GM19238 (cell line): Measurements from ENCODE around the gene VAV3.
"Not testable (repeated sequence)": the region's sequence is repeated elsewhere in the genome, so short reads cannot be mapped to it uniquely, and the experiment has no call there.

Experiments used
- DNase-seq: peaks from one replicate; pipeline ENCODE4 v3.0.0; 2011; ENCODE audit warnings: low spot score; ENCODE audit not compliant: insufficient read length

VAV3 gene, protein sequence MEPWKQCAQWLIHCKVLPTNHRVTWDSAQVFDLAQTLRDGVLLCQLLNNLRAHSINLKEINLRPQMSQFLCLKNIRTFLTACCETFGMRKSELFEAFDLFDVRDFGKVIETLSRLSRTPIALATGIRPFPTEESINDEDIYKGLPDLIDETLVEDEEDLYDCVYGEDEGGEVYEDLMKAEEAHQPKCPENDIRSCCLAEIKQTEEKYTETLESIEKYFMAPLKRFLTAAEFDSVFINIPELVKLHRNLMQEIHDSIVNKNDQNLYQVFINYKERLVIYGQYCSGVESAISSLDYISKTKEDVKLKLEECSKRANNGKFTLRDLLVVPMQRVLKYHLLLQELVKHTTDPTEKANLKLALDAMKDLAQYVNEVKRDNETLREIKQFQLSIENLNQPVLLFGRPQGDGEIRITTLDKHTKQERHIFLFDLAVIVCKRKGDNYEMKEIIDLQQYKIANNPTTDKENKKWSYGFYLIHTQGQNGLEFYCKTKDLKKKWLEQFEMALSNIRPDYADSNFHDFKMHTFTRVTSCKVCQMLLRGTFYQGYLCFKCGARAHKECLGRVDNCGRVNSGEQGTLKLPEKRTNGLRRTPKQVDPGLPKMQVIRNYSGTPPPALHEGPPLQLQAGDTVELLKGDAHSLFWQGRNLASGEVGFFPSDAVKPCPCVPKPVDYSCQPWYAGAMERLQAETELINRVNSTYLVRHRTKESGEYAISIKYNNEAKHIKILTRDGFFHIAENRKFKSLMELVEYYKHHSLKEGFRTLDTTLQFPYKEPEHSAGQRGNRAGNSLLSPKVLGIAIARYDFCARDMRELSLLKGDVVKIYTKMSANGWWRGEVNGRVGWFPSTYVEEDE

DNA sequence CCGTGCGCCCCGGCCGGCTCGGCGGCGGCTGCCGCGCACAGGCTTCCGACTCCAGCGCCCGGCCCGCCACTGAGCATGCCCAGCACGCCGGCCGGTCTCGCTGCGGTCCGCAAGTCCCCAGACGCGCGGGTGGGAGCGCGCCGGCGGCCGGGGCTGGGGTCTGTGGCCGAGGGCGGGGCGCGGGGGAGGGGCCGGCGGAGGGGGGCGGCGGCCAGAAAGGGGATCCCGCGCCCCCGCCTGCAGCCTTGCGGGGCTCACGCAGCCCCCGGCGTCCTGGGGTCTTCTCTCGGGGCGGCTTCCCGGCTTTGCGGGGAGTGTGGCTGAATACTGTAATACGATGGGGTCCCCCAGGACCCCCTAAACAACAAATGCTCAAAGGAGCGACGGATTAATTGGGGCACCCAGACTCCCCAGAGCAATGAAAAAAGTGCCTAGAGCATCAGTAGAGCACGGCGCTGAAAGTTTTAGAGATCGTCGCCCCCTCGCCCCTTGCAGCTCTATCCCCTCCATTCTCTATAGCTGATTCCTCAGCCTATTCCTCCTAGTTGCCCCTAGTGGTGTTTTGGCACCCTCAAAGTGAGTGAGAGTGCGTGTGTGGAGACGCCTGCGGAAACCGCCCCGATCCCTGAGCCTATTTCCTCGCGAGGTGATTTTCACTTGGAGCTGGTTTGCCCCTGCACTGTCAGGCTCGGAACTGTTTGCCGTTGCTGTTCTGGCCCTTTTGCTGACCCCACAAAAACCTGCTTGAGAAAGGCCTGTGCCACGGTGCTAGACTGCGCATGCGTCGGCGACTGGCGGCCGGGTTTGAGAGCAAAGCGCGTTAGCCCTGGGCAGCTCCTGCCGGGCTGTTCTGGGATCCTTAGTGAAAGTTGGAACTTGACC, at the start of gene VAV3:
Gene VAV3, minus strand, starts transcription at position 71 of the 882 bp plus-strand sequence. CDS start 311 bp downstream, outside the sequence.
- DNase-seq: no peak

DNA sequence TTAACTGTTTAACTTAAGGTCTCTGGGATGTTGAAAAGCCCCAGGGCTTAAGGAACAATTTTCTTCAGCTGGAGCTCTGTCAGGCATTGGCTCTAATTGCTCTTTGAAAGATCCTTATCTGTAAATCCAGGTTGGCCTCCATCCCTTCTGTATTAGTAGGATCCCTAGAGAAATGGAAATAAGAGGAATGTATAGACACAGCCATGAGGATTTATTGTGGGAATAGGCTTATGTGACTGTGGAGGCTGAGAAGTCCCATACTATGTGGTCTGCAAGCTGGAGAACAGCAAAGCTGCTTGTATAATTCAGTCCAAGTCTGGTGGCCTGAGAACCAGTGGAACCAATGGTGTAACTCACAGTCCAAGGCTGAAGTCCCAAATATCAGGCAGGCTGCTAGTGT, 47.6 kb upstream of the VAV3 start:
- no peak for DNase-seq

DNA sequence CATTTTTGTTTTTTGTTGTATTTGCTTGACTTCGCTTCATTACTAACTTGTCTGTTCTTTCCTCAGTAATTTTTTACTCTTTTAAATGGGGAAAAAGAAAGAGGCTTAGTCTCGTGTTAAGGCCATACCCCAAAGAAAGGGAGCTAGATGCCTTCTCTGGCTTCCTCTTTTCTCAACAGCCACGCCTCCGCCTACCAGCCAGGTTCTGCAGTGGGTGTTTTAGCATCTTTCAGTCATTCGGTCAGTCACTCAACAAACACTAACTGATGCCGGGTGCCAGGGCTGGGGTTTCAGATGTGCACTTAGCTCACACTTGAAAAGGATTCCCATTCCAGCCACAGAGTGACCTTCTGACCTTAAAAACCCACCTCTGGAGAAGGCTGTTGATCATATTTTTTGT, 46.3 kb upstream of the VAV3 start:
- no peak for DNase-seq

DNA sequence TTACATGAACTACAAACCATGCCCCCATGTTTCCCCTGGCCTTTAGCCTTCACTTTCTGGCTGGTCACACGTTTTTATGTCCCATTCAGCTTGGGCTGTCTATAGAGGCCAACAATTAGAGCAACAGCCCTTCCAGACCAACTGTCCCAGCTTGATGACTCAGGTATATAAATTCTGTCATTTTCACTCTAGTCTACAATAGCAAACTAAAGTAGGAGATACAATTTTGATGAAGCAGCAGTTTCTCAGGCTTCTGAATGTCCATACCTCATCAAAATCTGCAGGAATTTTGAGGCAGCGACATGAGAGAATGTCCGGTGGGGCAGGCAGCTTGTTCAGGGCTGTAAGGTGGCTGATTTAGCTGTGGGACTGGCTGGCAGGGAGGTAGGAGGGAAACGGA, 45.6 kb upstream of the VAV3 start:
- DNase-seq: no peak

DNA sequence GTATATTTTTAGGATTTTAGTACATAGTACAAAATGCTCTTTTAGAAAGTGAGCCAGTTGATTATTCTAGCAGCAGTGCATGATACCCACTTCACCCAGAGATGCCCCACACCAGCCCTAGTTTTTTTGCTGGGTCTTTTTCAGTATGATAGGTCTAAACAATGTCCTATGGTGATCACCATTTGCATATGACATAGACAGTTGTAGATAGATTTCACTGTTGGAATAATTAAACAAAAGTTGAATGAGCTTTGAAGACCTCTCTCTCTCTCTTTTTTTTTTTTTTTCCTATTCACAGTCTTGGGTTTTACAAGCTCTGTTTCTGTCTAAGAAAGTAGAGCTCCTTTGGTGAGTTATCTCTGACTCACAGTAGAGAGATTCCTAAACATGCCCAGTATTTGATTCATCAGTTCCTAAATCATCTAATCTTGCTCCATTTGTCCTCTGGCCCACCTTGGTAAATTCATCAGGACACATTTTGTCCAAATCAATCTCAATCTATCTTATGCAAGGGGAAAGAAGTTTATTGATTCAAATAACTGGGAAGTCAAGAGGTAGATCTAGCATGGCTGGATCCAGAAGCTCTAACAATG, 44.7 kb upstream of the VAV3 start:
- no peak for DNase-seq

DNA sequence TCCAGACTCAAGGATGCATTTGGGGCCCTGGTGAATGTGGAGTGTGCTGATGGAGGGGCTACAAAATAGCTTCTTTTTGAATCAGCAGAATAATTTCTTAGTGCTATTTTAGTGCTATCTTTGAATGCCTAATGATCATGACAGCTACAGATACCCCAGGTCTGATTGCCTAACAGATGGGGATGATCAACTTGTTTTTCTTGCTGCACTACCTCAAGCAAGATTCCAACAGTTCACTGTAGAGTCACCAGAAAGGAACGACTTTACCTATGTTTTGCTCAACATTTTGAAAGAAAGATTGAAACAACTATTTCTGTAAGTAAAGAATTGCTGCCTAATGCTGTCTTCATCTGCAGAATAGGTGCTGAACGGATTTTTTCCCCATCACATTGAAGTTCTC, 42.6 kb upstream of the VAV3 start:
- no peak for DNase-seq

DNA sequence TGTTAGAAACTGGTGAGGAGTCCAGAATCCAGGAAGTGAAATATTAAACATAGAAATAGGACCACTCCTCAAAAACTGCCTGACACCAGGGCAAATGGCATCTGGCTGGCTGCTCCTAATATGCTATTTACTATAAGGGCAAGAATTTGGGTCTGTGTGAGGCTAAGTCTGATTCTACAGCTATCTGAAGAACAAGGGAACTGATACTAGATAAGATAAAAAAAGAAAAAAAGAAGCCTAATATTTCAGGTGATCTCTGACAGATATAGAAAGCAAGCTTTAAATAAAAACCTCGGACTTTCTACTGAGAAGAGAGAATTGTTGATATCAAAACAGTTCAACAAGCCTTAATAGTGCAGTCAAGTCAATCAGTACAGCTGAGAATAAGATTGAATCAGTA, 42.1 kb upstream of the VAV3 start:
- DNase-seq: no peak

DNA sequence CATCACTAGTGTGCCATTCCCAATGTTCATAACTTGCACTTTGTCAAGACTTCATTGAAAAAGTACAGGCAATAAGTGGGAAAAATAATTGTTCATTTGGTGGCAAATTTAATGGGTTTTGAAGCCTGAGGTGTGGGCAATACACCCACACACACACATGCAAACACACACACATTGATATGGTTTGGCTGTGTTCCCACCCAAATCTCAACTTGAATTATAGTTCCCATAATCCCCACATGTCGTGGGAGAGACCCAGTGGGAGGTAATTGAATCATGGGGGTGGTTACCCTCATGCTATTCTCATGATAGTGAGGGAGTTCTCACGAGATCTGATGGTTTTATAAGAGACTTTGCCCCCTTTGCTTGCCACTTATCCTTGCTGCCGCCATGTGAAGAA, 39.9 kb upstream of the VAV3 start:
- not testable (repeated sequence) for DNase-seq

DNA sequence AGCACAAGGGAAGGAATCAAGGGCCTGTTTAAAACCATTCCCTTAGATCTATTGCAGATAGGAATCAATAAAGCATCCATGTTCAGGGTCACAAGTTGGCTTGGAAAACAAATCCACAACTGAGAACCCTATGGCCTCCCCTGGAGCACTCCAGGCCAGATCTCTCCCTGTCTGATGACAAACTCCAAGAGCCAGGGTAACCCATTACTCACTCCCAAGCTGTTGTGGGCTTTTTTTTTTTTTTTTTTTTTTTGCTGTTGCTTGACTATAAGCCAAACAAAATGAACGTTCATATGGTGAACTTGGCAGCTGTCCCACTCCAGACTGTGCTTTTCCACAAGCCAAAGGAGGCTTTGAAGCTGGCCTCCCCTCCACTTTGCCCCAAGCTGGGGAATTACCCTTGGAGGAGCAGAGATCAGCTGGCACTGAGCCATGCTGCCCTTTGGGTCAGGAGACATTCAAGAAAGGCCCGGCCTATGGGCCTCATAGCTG, 35.7 kb upstream of the VAV3 start:
- no peak for DNase-seq

DNA sequence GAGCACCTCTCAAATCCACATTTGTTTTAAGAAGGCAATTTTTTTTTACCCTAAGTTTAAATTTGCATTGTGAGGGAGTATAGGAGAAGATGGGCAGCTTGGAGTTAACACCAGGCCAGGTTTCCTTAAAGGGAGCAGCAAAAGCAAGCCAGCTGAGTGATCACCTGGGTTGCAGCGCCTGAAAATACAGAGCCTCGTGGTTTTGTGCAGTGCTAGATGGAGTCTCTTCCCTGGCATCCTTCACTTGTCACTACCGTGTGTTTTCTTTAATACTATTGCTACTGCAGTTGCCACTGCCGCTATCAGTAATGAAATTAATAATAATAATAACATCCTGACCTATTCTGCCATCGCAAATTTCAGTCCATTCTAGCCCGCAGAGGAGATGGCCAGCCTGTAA, 35.2 kb upstream of the VAV3 start:
- no peak for DNase-seq

DNA sequence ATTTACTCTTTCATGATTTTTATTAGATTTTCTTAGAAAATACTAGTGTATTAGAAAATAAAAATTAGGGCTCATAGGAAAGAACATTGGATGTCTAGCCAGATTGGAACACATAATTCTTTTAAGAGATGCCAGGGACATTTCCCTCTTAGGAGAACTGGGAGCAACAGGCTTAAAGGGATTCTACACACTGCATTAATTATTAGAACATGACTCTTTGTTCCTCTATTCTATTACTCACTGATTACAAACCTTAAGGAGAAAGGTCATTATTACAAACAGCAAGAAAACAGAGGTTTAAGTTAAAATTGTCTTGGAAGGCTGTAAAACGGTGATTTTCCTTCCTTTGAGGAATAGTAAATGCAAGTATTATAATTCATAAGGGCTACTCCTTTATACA, 32.9 kb upstream of the VAV3 start:
- no peak for DNase-seq

DNA sequence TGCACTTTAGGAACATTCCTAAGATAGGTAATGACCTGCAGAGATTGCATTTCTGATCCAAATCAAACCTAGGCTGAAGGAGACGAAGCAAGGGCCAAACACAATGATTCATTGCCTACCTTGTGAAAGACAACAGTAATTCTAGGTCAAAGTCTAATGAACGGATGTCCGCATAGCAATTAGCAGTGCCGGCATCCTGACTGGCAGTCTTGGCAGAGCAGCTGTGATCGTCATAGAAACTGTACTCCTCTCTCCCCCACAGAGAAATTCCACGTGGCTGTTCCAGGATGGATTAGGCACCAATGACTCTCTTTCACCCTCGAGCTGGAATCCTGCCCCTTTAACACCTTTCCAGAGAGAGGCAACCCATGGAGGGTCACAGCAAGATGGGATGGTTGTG, 28.9 kb upstream of the VAV3 start:
- no peak for DNase-seq

DNA sequence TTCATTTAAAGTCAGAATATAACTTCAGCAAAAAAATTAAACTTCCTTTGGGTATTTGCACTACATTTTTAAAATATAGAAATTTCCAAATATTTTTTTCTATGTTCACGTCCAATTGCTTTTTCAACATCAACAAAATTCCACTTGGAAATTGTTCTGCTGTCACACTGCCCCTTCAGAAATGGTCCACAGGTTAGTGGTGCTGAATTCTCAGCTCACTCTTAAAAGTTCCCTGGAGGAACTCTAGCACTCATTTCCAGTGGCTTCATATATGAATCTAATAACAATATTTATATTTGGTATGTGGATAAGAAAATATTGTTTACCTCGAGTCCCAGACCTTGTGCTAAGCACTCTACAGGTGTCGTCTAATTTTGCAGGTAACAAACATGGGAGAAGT, 27.4 kb upstream of the VAV3 start:
- no peak for DNase-seq

DNA sequence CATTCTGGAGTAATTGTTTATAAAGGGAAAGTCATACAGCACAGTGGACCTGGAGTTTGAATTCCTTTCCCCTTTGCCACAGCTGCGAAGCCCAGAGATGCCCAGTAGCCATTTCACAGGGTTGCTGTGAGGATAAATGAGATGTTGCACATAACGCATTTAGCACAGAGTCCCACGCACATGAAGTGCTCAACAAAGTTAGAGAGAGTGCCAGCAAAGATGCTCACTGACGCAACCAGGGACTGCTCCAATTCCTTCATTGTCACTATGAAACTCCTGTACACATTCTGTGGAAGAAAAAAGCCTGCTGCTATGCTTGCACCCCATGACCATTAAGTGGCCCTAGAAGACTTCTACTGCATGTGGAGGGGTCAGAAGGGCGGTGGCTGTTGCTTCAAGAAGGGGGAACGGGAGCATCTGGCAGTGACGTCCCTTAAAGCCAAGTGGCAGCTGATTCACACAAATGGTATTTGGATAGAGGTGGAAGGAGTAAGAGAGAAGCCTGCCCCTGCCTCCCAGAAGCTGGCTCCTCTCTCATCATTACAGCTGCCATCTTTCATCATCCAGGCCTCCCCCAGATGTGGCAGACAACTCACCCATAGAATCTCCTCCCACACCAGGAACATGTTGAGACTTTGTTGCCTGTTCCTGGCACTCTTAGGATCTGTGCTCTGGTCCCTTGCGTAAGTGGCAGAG, 26.5 kb upstream of the VAV3 start:
- DNase-seq: no peak

DNA sequence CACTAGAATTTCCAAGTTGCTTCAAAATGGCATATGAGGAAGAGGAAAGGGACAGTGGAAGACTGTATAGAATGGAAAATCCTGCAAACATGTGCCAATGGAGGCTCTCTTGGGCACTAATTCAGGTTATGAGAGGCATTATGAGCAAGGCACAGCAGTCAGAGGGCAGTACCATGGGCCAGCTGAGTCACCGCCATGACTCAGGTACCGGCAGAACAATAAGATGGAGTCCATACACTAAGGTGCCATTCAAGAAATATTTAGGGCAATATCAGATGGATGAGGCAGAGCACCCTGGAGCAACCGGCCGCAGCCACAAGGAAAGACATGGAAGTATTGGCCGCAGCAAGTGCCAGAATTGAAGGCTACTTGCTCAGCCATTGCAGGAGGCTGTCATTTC, 25.6 kb upstream of the VAV3 start:
- DNase-seq: no peak

DNA sequence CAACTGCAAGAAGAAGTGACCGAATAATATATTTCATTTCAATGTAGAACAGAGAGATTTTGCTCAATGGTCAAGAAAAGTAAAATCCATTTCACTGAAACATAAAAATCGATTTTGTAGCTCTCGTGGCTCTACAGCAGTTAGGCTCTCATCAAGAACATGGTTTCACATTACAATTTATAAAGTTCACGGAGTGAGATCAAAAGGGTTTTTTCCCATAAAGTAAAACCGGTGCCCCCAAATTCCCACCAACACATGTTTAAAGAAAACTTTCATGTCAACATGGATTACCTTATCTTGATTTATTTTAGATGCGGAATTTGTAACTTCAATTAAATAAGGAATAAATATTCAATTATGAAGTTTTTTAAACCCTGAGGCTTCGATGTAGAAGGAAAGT, 16.3 kb upstream of the VAV3 start:
- no peak for DNase-seq

DNA sequence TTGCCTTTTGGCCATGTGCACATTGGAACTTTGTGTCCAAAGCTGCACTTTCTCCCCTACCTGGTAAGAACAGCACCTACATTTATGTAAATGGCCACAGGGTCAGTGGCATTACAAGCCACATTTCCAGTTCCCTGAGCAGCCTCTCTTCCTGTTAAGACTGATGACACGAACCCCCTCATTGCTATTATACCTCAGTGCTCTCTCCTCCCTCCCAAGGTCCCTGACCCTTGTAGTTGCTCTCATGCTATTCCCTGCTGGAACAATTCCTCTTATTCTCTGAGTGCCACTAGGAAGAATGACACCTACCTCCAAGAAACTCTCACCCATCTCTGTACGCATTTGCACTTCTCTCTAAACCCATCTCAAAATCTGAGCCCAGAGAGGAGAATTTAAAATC, 14.9 kb upstream of the VAV3 start:
- DNase-seq: no peak

DNA sequence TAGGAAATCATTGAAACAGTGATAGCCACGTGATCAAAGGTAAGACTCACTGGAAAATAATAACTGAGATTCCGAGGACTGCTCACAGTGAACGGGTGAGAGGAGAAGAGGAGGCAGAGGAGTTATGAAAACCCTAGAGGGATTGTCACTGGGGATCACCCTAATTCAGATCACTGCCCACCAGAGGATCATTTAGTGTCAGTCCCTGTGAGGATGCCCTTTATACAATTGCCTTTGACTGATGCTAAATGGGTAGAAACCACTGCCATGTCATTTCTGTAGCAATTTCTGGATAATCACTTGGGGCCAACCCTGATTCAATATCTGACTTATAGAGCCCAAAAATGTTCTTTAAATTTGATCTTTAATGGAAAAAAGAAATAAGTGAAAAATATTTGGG, 14.1 kb upstream of the VAV3 start:
- no peak for DNase-seq

DNA sequence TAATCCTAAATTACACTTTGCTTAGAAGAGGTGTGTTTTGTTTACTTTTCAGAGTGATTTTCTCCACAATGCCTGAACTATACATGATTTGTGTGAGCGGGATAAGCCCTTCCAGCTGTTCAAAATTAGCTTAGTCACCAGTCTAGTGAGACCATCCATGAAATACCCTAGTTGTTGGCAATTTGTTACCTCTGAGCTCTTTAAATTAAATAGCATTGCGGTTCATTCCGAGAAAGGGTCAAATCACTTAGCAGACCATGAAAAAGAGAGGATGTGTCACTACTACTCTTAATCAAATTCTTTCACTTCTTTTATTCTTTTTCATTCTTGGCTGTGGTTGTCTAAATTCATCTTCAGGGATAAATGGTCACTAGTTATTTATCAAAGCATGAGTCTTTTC, 11.9 kb upstream of the VAV3 start:
- no peak for DNase-seq

DNA sequence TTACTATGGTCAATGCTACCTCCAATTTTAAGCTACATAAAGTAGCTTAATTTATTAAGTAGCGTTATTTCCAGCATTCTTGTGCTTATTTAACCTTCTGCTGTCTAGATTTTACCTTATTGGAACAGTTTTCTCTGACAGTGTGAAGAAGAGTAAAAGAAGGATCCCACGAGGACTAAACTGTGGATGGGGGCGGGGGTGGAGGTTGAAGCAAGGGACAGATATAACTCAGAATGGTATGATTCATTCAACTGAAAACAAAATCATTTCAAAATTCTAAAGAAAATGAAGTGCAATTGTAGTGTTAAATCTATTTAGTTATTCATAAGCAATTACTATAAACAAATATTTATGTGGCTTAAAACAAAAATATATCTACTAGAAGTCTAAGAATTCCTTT, 11.5 kb upstream of the VAV3 start:
- DNase-seq: no peak

DNA sequence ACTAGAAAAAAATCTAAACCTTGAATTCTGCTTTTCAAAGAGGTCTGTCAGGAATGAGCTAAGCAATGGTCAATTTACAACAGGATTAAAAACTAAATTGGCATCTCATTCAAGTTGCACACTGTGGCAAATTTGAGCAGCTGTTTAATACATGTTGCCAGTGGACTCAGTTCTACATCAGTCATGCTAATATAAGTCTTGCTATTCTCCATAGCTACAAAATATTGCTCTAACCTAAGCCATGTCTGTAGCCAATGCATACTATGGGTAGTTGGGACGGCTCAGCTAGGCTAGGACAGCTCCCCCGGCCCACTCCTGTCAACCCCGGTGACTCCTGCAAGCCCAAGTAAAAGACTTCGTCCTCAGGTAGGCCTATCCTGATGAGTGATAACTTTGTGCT, 10.9 kb upstream of the VAV3 start:
- DNase-seq: no peak
